ENCODE data around the gene KLHL26.
"Not testable (repeated sequence)": the region's sequence is repeated elsewhere in the genome, so short reads cannot be mapped to it uniquely, and the experiment has no call there.

KLHL26 gene, protein sequence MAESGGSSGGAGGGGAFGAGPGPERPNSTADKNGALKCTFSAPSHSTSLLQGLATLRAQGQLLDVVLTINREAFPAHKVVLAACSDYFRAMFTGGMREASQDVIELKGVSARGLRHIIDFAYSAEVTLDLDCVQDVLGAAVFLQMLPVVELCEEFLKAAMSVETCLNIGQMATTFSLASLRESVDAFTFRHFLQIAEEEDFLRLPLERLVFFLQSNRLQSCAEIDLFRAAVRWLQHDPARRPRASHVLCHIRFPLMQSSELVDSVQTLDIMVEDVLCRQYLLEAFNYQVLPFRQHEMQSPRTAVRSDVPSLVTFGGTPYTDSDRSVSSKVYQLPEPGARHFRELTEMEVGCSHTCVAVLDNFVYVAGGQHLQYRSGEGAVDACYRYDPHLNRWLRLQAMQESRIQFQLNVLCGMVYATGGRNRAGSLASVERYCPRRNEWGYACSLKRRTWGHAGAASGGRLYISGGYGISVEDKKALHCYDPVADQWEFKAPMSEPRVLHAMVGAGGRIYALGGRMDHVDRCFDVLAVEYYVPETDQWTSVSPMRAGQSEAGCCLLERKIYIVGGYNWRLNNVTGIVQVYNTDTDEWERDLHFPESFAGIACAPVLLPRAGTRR

DNA sequence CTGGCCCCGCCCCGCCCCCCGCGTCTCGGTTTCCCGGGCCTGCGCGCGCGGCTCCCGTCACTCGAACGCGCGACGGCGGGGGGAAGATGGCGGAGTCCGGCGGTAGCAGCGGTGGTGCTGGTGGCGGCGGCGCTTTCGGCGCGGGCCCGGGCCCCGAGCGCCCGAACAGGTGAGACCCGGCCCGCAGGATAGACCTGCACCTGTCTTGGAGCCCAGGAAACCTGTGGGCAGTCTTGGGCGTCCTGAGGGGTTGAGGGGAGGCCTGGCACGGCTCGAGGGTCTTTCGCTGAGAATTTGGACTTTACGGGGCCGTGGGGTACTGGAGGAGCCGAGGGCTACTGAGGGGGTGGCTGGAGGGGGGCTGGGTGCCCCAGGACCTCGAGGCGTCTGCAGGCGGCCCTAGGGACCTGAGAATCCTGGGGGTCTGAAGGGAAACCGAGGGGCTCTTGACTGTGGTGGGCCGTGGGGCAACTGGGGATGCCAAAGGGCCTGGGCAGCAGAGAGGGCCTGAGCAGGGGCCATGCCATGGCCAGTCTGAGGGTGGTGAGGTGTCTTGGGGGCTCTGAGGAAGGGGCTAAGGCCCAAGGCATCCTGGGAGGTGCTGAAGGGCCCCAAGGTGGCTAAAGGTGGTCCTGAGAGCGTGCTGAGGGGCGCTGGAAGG, at the start of gene KLHL26:
TSS of gene KLHL26 (plus strand) at position 60 of the 661 bp plus-strand sequence. CDS start at position 87, 27 bp downstream.
- no peak for DNase-seq (ENCODE audit: low spot score)

DNA sequence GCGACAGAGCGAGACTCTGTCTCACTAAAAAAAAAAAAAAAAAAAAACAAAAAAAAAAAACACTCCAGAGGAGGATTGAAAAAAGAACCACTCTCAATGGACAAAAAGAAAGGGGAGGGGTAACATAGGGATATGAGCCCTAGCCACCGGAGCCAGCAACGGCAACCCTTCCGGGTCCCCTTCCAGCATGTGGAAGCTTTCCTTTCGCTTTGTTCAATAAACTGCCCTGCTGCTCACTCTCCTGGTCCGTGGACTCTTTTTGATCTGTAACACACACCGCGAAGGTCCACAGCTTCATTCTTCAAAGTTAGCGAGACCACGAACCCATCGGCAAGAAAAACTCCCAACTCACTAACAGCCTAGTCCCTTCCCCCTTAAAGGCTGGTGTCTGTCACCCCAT, 49.3 kb upstream of the KLHL26 start:
- no peak for DNase-seq (ENCODE audit: low spot score)

DNA sequence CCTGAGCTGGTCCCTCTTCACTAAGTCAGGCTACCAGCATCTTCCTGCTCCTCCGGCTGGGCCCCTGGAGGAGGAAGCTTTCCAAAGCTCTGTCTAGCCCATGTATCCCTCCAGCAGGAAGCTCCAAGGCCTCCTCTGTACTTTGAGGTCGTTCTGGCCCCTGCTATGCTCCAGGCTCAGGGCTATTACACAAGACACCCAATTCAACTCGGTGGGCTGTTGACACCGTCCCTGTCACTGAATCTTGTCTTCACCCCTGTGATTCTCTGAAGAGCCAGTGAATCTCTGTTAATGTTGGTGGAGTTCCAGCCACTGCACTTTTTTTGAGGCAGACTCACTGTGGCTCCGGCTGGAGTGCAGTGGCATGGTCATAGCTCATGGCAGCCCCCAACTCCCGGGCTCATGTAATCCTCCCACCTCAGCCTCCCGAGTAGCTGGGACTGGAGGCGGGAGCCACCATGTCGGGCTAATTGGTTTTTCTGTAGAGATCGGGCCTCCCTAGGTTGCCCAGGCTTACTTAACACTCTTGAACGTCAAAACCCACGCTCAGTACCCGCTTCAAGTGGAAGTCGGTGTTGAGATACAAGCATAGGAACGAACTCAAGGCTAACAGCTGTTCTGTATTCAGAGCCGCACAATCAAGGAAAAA, 48.7 kb upstream of the KLHL26 start:
- DNase-seq (ENCODE audit: low spot score) = no peak

DNA sequence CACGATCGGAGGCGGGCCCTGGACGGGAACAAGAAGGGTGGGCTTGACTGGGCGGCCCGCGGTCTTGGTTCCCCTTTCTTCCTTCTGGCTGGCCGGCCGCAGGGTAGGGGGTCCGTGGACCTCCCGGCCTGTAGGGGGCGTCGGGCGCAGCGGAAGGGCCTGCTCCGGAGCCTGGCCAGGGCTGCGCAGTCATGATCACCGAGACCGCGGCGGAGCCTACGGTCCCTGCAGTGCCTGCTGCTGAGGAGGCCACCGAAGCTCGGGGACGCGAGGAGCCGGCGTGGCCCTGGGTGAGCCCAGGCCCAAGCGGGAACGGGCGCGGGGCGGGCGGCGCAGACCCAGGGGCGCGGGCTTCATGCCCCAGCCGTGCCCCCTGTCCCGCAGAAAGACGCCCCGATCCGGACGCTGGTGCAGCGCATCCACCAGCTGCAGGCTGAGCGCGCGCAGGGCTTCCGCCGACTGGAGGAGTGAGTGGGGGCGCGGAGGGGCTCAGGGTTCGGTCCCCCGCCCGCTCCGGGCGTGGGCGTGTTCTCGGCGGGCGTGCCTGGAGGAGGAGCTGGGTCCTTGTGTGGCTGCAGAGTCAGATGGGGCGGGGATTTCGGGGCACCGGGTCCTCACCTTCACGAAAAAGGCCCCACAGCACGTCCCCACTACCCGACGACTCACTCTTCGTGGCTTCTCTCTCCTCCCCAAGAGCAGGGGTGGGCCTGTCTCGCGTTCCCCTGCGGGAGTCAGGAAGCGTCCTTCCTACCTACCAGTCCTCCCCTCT, 48.0 kb upstream of the KLHL26 start, which contains the start of gene REX1BD:
TSS of gene REX1BD (plus strand) at position 188 of the 769 bp plus-strand sequence. CDS start at position 192, 4 bp downstream.
- DNase-seq (ENCODE audit: low spot score) = peak; percentile 91

DNA sequence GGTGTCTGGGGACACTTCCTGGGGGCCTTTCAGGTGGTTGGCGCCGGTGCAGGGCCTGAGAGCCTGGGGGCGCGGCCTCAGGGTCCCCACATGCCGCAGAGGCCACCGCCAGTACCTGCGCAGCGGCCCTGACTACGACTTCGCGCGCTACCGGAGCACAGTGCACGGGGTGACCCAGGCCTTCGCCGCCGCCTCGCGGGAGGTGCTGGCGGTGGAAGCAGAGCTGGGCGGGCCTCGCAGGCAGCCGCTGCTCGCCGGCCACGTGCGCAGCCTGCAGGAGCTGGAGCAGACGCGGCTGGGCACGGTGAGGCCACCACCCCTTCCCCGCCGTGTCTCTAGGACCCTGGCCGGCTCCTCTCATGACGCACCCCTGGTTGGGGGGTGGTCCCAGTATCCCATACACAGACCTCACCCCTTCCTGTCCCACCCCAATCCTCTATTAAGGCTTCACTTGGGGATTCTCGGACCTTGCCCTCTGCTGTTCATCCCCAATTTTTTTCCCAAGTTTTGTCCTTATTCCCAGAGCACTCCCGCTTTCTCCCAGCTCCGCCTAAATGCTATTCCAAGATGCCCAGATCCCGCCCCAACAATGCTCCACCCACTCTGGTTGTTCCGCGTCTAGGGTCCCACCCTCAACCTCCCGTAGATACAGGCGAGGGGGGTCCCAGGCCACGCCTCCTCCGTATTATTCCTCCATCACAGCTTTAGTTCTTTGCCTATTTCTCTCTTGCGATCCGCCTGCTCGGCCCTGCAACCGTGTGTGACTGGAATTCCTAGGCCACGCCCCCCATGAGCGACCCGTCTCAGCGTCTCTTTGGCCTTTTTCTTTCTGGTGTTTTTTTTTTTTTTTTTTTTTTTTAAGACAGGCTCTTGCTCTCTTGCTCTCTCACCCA, 47.2 kb upstream of the KLHL26 start:
- peak; percentile 68 for DNase-seq (ENCODE audit: low spot score)

DNA sequence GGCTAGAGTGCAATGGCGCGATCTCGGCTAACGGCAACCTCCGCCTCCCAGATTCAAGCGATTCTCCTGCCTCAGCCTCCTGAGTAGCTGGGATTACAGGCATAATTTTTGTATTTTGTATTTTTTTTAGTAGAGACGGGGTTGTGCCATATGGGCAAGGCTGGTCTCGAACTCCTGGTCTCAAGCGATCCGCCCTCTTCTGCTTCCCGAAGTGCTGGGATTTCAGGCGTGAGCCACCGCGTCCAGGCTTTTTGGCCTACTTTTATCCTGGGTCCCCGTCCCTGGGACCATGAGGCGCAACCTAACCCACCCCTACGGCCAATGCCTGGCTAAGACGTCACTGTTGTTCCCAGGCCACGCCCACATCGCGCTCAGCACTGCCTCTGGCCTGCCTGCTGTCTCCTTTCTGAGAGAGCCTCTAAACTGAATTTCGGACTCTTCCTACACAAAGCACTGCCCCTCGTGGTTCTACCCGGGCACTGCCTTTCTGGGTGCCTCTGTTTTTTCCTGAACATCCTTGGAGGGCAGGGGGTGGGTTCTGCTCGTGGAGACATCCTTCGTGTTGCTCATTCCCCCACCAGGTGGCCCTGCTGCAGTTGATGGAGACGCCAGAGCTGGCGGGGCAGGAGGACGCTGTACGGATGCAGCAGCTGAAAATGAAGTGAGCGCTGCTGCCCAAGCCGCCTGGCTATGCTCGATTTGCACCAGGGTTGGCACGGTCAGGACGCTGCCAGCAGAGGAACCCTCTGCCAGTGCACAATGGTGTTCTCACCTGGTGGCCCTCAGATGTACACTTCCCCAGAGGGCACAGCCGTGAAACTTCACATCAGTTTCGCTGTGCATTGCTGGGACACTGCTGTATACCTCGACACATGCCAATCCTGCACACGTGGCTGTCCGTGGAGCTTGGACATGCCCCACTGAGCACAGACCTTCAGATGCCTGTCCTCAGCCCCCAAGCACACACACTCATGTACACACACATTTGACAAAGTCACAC, 46.3 kb upstream of the KLHL26 start:
- no peak for DNase-seq (ENCODE audit: low spot score)

DNA sequence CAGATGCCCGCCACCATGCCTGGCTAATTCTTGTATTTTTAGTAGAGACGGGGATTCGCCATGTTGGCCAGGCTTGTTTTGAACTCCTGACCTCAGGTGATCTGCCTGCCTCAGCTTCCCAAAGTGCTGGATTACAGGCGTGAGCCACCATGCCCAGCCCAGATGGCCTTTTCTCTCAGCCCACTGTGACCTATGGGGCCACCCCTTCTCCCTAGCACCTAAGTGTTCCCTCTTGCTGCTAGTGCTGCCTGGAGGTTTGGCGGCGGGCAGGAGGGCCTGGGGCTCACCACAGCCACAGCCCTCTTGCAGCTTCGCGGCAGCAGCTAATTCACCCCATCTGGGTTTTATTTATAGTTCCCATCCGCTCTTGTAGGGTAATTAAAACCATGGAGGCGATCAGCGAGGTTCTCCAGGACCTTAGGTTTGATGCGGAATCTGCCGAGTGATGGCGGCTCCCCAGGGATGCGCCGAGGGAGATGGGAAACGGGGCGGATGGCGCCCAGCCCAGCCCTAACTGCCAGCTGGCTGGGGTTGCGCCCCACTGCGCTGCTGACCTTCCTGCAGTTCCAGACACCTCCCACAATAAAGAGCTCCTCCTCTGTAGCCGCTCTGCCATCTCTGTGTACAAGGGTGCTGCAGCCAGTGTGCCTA, 45.0 kb upstream of the KLHL26 start:
- DNase-seq (ENCODE audit: low spot score) = no peak

DNA sequence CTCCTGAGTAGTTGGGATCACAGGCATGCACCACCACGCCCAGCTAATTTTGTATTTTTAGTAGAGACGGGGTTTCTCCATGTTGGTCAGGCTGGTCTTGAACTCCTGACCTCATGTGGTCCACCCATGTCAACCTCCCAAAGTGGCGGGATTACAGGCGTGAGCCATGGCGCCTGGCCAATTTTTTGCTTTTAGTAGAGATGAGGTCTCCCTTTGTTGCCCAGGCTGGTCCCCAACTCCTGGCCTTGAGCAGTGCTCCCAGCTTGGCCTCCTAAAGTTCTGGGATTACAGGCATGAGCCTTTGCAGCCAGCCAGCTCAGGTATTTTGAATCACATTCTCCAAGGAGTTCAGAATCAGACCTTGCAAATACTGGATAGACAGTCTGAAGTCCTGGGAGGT, 44.1 kb upstream of the KLHL26 start:
- DNase-seq (ENCODE audit: low spot score) = not testable (repeated sequence)

DNA sequence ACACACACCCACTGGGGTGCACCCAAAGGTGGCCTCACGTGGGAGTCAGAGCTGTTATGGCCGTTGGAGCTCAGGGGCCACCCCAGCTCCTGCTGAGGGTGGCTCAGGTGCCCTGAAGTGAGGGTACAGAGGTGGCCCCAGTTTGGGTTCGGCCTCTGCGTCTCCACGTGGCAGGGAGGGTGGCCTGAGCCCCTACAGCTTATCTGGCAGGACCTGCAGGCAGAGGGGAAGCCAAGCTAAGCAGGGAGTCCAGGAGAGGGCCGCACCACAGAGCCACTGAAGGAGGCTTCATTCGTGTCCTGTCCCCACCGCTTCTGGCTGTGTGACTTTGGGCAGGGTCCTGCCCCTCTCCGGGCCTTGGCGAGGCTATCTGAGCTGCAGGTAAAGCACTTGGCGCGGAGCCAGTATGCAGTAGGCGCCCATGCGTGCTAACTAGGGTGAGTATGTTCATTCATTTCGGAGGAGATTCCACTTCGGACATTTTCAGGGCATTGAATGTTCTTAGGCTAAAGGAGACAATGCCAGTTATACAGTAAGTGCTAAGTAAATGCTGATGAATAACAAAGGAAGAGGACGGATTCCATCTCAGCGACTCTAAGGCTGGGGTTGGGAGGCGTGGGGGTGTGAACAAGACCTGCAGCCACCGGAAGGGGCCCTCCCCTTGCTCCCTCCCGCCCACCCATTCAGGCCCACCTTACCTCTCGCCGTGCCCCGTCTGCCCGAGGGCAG, 43.3 kb upstream of the KLHL26 start:
- DNase-seq (ENCODE audit: low spot score) = no peak

DNA sequence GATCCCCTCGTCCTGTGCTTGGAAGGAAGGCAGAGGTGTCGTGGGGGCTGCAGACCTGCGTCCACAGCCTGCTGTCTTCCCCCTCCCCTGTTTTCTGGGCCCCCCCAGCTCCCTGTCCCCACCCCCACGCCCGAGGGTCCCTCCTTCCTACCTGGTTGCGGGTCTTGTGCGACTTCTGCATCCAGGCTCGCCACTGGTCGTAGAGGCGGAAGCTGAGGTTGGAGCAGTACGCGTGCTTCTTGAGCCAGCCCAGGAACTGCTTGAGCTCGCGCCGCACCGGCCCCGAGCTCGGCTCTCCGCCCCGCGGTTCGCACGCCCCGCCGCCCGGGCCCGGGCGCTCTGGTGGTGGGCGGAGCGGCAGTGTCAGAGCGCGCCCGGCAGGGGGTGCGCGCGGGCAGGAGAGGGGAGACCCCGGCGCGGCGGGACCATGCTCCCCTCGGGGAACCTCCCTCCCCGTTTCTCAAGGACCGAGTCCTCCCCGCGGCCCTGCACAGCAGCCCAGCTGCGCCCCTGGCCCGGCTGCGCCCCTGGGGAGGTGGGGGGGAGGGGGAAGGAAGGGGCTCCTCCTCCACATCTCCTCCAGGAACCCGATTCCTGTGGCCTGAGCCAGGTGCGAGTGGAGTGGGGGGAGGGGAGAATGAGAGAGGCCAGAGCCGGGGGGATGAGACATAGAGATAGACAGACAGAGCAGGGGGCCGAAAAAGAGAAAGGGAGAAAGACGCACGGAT, 42.6 kb upstream of the KLHL26 start:
- DNase-seq (ENCODE audit: low spot score) = peak; percentile 72

DNA sequence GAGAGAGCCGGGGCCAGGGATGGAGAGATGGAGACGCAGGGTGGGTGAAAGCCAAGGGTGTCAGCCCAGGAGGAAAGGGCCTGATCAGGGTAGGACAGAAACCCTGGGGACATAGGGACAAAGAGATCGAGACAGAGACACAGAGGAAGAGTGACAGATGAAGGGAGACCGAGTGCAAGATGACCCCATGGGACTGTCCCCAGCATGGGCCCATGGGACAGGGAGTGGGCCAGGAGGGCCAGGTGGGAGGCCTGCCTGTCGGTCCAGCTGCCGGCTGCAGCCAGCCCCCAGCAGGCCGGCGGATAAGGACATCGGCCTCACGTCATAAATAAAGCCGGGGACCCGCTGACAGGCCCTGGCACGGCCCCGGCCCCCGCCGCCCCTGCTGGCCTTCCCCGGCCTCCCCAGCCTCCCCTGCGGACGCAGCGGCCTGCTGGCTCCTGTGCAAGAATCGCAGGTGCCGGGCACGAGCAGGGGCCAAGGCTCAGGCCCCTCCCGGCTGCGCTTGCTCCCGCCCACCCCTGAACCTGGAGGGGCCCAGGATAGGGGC, 41.9 kb upstream of the KLHL26 start:
- no peak for DNase-seq (ENCODE audit: low spot score)

DNA sequence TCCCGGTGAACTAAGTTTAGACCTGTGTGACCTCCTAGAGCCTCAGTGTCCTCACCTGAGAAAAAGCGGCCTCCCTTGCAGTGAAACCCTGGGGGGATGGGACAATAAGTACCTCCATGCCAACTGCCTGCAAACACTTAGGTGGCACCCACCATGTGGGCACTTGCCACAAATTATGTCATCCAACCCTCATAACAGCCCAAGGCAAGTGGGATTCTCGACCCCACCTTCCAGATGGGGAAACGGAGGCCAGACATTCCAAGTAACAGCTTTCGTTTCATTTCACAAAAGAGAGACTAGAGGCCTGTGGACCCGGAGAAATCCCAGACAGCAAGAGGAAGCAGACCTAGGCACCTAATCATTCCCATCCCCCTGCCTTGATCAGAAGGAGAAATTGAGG, 41.4 kb upstream of the KLHL26 start:
- no peak for DNase-seq (ENCODE audit: low spot score)

DNA sequence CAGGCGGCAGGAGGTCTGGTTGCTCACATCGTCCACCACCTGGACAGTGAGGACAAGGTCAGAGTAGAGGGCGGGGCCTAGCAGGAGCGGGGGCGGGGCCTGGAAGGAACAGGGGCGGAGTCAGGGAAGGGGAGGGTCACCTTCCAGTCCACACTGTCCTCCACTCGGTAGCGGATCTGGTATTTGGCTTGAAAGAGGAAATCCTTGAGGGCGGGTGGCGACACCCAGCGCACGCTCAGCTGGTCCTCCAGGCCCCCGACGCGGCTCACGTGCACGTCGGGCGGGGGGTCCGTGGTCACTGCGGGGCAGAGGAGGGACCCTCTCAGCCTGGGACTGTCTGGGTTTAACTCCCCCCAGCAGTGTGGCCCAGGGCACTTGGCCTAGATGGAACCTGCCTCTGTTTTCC, 40.1 kb upstream of the KLHL26 start:
- DNase-seq (ENCODE audit: low spot score) = no peak

DNA sequence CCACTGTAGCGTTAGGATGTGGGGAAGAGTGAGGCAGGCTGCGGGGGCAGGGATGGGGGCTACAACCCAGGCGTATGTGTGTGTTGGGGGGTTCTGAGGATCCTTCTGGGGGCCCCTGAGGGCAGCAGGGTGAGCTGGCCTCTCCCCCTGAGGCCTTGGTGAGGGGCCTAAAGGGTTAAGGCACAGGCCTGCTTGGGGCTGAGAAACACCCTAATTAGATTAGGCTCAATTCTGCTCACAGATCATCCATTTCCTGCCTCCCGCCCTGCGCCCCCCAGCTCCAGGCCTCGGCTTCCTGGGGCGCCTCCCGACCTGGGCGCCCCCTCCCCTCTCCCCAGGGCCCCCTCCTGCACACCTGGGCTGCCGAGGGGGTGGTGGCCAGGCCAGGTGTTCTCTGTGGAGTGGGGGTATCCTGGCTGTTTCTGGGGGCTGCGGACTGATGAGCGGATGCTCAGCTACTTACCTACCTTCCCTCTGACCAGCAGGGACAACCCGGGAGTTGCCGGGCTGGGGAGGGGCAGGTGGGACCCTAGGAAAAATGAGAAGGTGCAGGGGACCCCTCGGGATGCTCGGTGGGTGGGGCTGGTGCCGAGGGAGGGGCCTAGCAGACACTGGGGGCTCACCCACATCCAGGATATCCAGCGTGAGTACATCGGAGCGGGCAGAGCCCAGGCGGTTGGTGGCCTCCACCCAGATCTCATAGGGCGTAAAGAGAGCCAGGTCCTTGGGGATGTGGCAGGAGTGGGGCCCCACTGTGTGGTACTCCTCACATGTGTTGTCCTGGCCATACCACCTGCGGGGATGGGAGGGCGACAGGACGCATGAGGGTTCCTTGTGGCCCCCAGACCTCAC, 38.8 kb upstream of the KLHL26 start:
- DNase-seq (ENCODE audit: low spot score) = no peak

DNA sequence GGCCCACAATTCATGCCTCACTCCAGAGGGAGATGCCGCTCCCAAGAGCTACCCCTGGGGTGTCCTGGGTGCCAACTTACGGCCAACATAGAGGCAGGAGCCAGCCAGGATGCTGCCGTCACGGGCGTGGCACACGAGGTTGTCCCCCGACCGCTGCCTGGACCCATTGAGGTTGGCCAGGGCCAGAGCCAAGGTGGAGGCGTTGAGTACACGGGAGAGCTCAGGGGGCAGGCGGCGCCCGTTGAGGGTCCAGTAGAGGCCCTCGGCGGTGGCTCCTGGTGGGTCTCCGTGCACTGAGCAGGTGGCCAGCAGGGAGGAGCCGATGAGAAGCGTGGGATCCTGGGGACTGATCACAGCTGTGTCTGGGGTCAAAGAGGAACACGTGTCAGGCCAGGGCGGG, 37.3 kb upstream of the KLHL26 start:
- no peak for DNase-seq (ENCODE audit: low spot score)

All from CD4-positive, alpha-beta T cell treated with Interleukin-2 at 100 ng/mL for 4 hours (primary cell).